G401 (cell line): Measurements from ENCODE around the gene NUDT14. TPM values are rescaled to one million over a fixed set of nuclear protein-coding genes. Genes with fewer than 3 reads are reported as not detected.

Experiments used
- DNase-seq: peaks from one replicate; pipeline ENCODE4 v3.0.0-alpha.2; 2015; ENCODE audit warnings: low spot score
- in situ Hi-C: cut with HindIII; loops from 2 replicates; pipeline ENCODE4 v1.10.0; 2016; ENCODE audit warnings: low sequenced_read_pairs, mixed read lengths
- total RNA-seq: library from RNA; depleted of rRNA; stranded (reverse); fragments of >200 nt; shearing (Covaris generic); gene quantifications from 2 replicates; pipeline ENCODE4 v1.2.3, GENCODE V29; 2014

The NUDT14 gene
- total RNA-seq, 1 experiment from 2014 or later, result 39.0 TPM

- in situ Hi-C loops, result no loop called here
- no peak for DNase-seq
Measured at GRCh38 chr14:105201156-105201924, 20.2 kb upstream of the NUDT14 start.

- DNase-seq, result no peak
- in situ Hi-C loops, result no loop called here
Measured at GRCh38 chr14:105200641-105201040, 19.5 kb upstream of the NUDT14 start.

GRCh38 chr14:105200074-105200473, 19.0 kb upstream of the NUDT14 start:
- in situ Hi-C loops, result no loop called here
- DNase-seq, result no peak

GRCh38 chr14:105199093-105199492, 18.0 kb upstream of the NUDT14 start:
- DNase-seq, result no peak
- in situ Hi-C loops, result no loop called here

GRCh38 chr14:105198588-105198987, 17.5 kb upstream of the NUDT14 start:
- in situ Hi-C loops, result no loop called here
- DNase-seq, result no peak

GRCh38 chr14:105197211-105197641, 16.1 kb upstream of the NUDT14 start:
- no peak for DNase-seq
- in situ Hi-C loops, result no loop called here

GRCh38 chr14:105196265-105196960, 15.3 kb upstream of the NUDT14 start:
- in situ Hi-C loops, result no loop called here
- no peak for DNase-seq

- in situ Hi-C loops, result no loop called here
- no peak for DNase-seq
Measured at GRCh38 chr14:105195522-105196264, 14.6 kb upstream of the NUDT14 start.

- DNase-seq, result no peak
- in situ Hi-C loops, result no loop called here
Measured at GRCh38 chr14:105195051-105195450, 13.9 kb upstream of the NUDT14 start.

- in situ Hi-C loops, result no loop called here
- no peak for DNase-seq
Measured at GRCh38 chr14:105193916-105194782, 13.0 kb upstream of the NUDT14 start.

- no peak for DNase-seq
- in situ Hi-C loops, result no loop called here
Measured at GRCh38 chr14:105192866-105193731, 12.0 kb upstream of the NUDT14 start.

- no peak for DNase-seq
Measured at GRCh38 chr14:105187935-105188524, 6.9 kb upstream of the NUDT14 start.

GRCh38 chr14:105187116-105187515, 6.0 kb upstream of the NUDT14 start:
- no peak for DNase-seq

More at GRCh38 chr14:105187935-105188524, 6.9 kb upstream of the NUDT14 start:
- in situ Hi-C loops, result no loop called here

GRCh38 chr14:105185973-105186372, 4.9 kb upstream of the NUDT14 start:
- in situ Hi-C loops, result no loop called here
- DNase-seq, result no peak

More at GRCh38 chr14:105187116-105187515, 6.0 kb upstream of the NUDT14 start:
- in situ Hi-C loops, result no loop called here

GRCh38 chr14:105185001-105185400, 3.9 kb upstream of the NUDT14 start:
- no peak for DNase-seq
- in situ Hi-C loops, result no loop called here

GRCh38 chr14:105184461-105184860, 3.3 kb upstream of the NUDT14 start:
- in situ Hi-C loops, result no loop called here
- DNase-seq, result no peak

GRCh38 chr14:105182296-105183020, 1.3 kb upstream of the NUDT14 start:
- no peak for DNase-seq
- in situ Hi-C loops, result no loop called here
